Mononuclear cell (primary cell): Measurements from ENCODE around the gene TP53RK. TPM values are rescaled to one million over a fixed set of nuclear protein-coding genes. Genes with fewer than 3 reads are reported as not detected.

Experiments used
- H3K27me3 ChIP-seq: 2 replicates; pipeline ENCODE4 v1.6.0; 2011; ENCODE audit warnings: low read length, control low read depth; ENCODE audit not compliant: insufficient read depth
- H3K4me1 ChIP-seq: 2 replicates; pipeline ENCODE4 v1.5.1; 2011; ENCODE audit warnings: mild to moderate bottlenecking, low read length, control low read depth; ENCODE audit not compliant: insufficient read depth
- H3K4me3 ChIP-seq: 2 replicates; pipeline ENCODE4 v1.5.1; 2011; ENCODE audit warnings: mild to moderate bottlenecking, low read length, moderate library complexity
- H3K9me3 ChIP-seq: 2 replicates; pipeline ENCODE4 v1.5.1; 2011; ENCODE audit warnings: low read depth, mild to moderate bottlenecking, control low read depth, low read length
- total RNA-seq: library from RNA; depleted of rRNA; stranded (reverse); fragments of >200 nt; gene quantifications from one replicate; pipeline ENCODE4 v1.2.3, GENCODE V29; 2012

TP53RK gene
- total RNA-seq, 1 donor, result 6.5 TPM

DNA sequence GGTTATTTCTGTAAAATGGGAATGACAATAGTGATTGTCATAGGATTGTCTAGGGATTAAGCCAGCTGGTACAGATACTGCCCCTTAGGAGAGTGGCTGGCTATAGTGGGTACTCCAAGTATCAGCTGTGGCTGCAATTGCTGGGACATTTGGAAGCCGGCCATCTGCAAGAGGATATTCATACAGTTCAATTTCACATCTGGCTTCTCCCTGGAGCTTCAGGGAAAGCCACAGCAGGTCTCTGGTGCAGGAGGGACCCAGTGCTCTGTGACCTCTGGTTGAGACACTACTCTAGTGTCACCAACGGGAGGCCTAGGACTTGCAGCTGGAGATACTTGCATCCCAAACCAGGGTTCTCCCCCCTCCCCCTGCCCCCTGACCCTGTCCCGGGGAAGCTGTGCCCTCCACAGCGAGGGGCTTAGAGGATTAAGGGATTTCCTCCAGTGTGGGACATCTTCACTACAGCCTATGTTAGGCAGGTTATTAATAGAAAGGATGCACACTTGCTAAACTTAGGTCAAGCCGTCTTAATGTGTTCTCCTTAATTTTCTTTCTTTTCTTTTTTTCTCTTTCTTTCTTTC is 22.9 kb upstream of the TP53RK start:
- Histone ChIP-seq H3K9me3 (no peaks in the 10 kb centered on the region), H3K4me1 (no peaks in the 10 kb centered on the region), H3K27me3 (peaks cover 11% of the 10 kb centered on the region), H3K4me3 (no peak overlapping the region)

GRCh38 chr20:46710153-46710913 is 21.1 kb upstream of the TP53RK start:
- H3K9me3 ChIP-seq, result no peaks in the 10 kb centered on the region
- no peaks in the 10 kb centered on the region for H3K4me1 ChIP-seq
- H3K4me3 ChIP-seq, result peak overlapping the region; percentile 15
- H3K27me3 ChIP-seq, result peaks cover 11% of the 10 kb centered on the region

- peaks cover 11% of the 10 kb centered on the region for H3K27me3 ChIP-seq
- no peaks in the 10 kb centered on the region for H3K9me3 ChIP-seq
- H3K4me1 ChIP-seq, result no peaks in the 10 kb centered on the region
- peak within 1 kb of the TSS; percentile 15 for H3K4me3 ChIP-seq
Measured at GRCh38 chr20:46709459-46710152, 20.4 kb upstream of the TP53RK start, which contains the start of gene SLC2A10. SLC2A10 (plus strand) TSS chr20:46709649; CDS start chr20:46709737, 88 bp downstream.

GRCh38 chr20:46709055-46709458 is 19.8 kb upstream of the TP53RK start:
- Histone ChIP-seq H3K9me3 (no peaks in the 10 kb centered on the region), H3K4me3 (no peak overlapping the region), H3K27me3 (peaks cover 11% of the 10 kb centered on the region), H3K4me1 (no peaks in the 10 kb centered on the region)

DNA sequence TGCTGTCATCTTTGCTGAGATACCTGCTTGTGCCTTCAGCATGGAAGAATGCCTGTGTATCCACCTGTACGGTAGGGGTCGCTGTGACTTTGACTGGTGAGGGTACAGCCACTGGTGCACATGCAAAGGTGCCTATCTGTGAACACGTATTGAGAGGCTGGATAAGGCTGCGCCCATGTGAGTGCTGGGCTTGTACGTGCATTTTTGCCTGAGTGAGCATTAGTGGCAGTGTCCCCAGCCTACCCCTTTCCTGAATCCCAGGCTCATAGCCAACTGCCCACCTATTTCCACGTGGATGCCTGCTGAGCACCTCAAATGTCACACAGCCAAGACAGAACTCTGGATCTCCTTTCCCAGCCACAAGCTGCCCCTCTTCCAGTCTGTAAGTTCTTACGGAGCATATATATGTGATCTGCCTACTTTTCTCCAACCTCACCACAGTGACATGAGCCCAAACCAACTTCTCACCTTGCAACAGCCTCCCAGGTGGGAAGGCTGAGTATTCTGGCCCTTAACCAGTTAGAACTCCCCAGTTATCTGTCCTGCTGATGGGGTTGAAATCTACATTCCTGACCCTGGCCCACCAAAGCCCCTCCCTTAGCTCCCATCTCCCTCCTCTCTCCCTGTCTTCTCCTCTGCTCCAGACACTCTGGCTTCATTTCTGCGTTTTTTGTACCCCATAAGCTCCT is 19.1 kb upstream of the TP53RK start:
- Histone ChIP-seq H3K27me3 (peaks cover 11% of the 10 kb centered on the region), H3K9me3 (no peaks in the 10 kb centered on the region), H3K4me1 (no peaks in the 10 kb centered on the region), H3K4me3 (no peak overlapping the region)

DNA sequence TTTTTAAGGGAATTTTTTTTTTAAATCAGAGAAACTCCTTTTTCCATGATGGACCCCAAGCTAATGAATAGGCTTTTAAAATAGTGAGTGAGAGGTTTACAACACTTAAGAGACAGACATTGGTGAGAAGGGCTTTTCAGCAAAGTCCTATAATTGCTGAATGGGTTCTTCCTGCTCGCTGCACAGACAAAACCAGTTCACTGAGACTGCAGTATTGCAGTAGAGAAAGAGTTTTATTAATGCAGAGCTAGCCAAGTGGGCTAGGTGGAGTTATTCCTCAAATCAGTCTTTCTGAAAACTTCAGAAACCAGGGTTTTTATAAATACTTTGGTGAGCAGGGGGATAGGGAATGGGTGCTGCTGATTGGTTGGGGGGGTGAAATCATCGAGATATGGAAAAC is 17.0 kb upstream of the TP53RK start:
- Histone ChIP-seq H3K4me1 (no peaks in the 10 kb centered on the region), H3K4me3 (no peak overlapping the region), H3K27me3 (peaks cover 11% of the 10 kb centered on the region), H3K9me3 (no peaks in the 10 kb centered on the region)

GRCh38 chr20:46705378-46705729 is 16.1 kb upstream of the TP53RK start:
- Histone ChIP-seq H3K27me3 (peaks cover 11% of the 10 kb centered on the region), H3K9me3 (no peaks in the 10 kb centered on the region)

GRCh38 chr20:46704714-46705377 is 15.6 kb upstream of the TP53RK start:
- Histone ChIP-seq H3K27me3 (peaks cover 8% of the 10 kb centered on the region), H3K4me1 (no peaks in the 10 kb centered on the region), H3K9me3 (no peaks in the 10 kb centered on the region), H3K4me3 (no peak overlapping the region)

More at GRCh38 chr20:46705378-46705729, 16.1 kb upstream of the TP53RK start:
- H3K4me3 ChIP-seq, result no peak overlapping the region
- H3K4me1 ChIP-seq, result no peaks in the 10 kb centered on the region

GRCh38 chr20:46703435-46703834 is 14.2 kb upstream of the TP53RK start:
- H3K4me3 ChIP-seq, result no peak overlapping the region
- H3K4me1 ChIP-seq, result no peaks in the 10 kb centered on the region
- H3K27me3 ChIP-seq, result peaks cover 3% of the 10 kb centered on the region
- no peaks in the 10 kb centered on the region for H3K9me3 ChIP-seq

DNA sequence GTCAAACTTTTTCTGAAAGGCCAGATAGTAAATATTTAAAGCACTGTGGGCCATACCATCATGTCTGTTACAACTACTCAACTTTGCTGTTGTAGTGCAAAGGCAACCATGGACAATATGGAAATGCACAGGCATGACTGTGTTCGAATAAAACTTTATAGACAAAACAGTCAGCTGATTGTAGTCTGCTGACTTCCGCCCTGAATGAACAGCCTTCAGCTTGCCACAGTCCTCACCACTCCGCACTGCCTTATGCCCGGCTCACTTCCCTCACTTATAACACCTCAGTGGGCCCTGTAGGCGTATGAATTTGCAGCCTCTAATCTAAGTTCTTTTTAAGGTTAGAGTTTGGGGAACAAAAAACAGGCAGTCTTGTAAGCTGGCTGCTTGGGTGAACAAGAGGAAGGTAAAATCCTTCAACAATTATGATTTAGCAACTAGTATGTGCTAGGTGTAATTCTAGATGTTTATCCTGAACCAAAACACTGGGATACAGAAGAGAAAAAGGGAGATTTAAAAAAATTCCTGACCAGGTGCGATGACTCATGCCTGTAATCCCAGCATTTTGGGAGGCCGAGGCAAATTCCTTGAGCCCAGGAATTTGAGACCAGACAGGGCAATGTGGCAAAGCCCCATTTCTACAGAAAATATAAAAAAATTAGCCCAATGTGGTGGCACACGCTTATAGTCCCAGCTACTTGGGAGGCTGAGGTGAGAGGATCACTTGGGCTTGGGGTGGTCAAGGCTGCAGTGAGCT is 13.4 kb upstream of the TP53RK start:
- H3K4me3 ChIP-seq, result no peak overlapping the region
- H3K4me1 ChIP-seq, result no peaks in the 10 kb centered on the region
- no peaks in the 10 kb centered on the region for H3K9me3 ChIP-seq
- no peaks in the 10 kb centered on the region for H3K27me3 ChIP-seq

GRCh38 chr20:46701986-46702385 is 12.7 kb upstream of the TP53RK start:
- no peaks in the 10 kb centered on the region for H3K27me3 ChIP-seq
- H3K4me3 ChIP-seq, result no peak overlapping the region
- no peaks in the 10 kb centered on the region for H3K9me3 ChIP-seq

DNA sequence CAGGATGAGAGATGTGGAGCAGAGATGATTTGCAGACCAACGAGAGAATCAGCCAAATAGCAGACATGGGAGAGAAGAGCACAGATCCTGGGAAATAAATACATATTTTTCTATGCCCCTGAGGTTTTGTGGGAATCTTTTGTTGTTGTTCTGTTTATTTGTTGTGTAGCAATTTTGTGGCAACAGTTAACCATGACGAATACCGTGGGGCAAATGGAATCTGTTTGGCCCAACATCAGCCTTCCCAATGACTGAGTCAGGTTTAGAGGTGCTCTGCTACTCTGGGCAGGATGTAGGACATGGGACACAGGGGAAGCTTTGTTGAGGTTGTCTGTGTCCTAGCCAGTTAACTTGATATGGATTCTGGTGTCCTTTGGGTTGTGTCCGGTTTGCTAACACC is 12.3 kb upstream of the TP53RK start:
- Histone ChIP-seq H3K4me1 (no peaks in the 10 kb centered on the region), H3K27me3 (no peaks in the 10 kb centered on the region), H3K9me3 (no peaks in the 10 kb centered on the region), H3K4me3 (no peak overlapping the region)

More at GRCh38 chr20:46701986-46702385, 12.7 kb upstream of the TP53RK start:
- no peaks in the 10 kb centered on the region for H3K4me1 ChIP-seq

DNA sequence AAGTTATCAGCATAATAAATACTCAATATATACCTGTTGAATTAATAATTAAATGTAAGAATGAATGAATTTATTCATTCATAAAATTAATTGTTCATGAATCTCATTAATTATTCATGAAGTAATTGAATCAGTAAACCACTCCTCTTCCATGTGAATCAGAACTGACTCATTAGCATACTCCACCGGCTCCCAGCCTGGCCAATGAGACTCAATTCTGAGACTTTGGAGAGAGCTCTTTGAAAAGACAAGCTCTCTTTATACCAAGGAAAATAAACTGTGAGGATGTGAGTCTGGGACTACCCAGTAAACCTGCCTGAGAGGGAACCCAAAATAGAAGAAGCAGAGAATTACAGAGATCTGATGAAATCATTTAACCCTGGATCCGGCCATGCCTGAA is 11.8 kb upstream of the TP53RK start:
- H3K4me3 ChIP-seq, result no peak overlapping the region
- H3K27me3 ChIP-seq, result no peaks in the 10 kb centered on the region
- H3K4me1 ChIP-seq, result no peaks in the 10 kb centered on the region
- H3K9me3 ChIP-seq, result no peaks in the 10 kb centered on the region

- Histone ChIP-seq H3K27me3 (no peaks in the 10 kb centered on the region), H3K4me1 (no peaks in the 10 kb centered on the region), H3K9me3 (no peaks in the 10 kb centered on the region), H3K4me3 (no peak overlapping the region)
Measured at GRCh38 chr20:46700481-46700880, 11.2 kb upstream of the TP53RK start.
